ENCODE data around the gene UGT1A10. TPM values are rescaled to one million over a fixed set of nuclear protein-coding genes. Genes with fewer than 3 reads are reported as not detected.

The UGT1A10 gene
- total and polyA plus RNA-seq, 10 of the 15 experiments (the other 5 are each of a cell fraction or from before 2014, with no cell fraction given), result not detected

GRCh38 chr2:233672886-233673285 is 36.6 kb downstream of the UGT1A10 start:
- ChIA-PET RAD21 (ENCODE audit: unreplicated experiment) (no interaction called here), CTCF (no interaction called here), POLR2A (no interaction called here), SMC1A (ENCODE audit: uncharacterized antibody, unreplicated experiment) (no interaction called here)
- H3K9ac ChIP-seq (ENCODE audit: control insufficient read depth, insufficient read depth, low read length), result no peak overlapping the region
- H3K27me3 ChIP-seq (replicated peaks in 1 of 2; ENCODE audit: control insufficient read depth in 2 of 2, insufficient read depth in 2 of 2, low read length in 1 of 2), result no peaks in the 10 kb centered on the region; a peak in 1 of 4 replicates
- H3K79me2 ChIP-seq (ENCODE audit: control insufficient read depth, insufficient read depth, low read length), result no peaks in the 10 kb centered on the region
- intact Hi-C loops (cut with micrococcal nuclease; ENCODE audit: unreplicated experiment), result no loop called here
- H3K9me3 ChIP-seq (replicated peaks; ENCODE audit: control insufficient read depth, insufficient read depth, low read length), result no peaks in the 10 kb centered on the region
- H3K4me3 ChIP-seq, result no peak overlapping the region
- H3K36me3 ChIP-seq (ENCODE audit: control insufficient read depth in 2 of 2, insufficient read depth in 2 of 2, low read length in 1 of 2), result no peaks in the 10 kb centered on the region
- H4K20me1 ChIP-seq (ENCODE audit: control insufficient read depth, insufficient read depth), result no peaks in the 10 kb centered on the region
- no peak overlapping the region for H3K4me2 ChIP-seq (ENCODE audit: control insufficient read depth, insufficient read depth)
- H3K4me1 ChIP-seq (ENCODE audit: control insufficient read depth, insufficient read depth, low read length), result no peaks in the 10 kb centered on the region
- H3K27ac ChIP-seq (ENCODE audit: control insufficient read depth, insufficient read depth), result no peak overlapping the region
- WGBS (ENCODE audit: insufficient coverage, insufficient replicate concordance, low lambda C conversion rate, missing lambda C conversion rate), result 65% methylated on average over 3 of the region's 3 CpGs
- FAIRE-seq, result no peak
- H2AFZ ChIP-seq (ENCODE audit: control insufficient read depth, low read depth, low read length), result no peak overlapping the region
- BruUV-seq (replicated peaks), result no TSS peak
- no peak for DNase-seq (ENCODE audit: low read depth, low spot score)
- TF ChIP-seq, protein P1, sequence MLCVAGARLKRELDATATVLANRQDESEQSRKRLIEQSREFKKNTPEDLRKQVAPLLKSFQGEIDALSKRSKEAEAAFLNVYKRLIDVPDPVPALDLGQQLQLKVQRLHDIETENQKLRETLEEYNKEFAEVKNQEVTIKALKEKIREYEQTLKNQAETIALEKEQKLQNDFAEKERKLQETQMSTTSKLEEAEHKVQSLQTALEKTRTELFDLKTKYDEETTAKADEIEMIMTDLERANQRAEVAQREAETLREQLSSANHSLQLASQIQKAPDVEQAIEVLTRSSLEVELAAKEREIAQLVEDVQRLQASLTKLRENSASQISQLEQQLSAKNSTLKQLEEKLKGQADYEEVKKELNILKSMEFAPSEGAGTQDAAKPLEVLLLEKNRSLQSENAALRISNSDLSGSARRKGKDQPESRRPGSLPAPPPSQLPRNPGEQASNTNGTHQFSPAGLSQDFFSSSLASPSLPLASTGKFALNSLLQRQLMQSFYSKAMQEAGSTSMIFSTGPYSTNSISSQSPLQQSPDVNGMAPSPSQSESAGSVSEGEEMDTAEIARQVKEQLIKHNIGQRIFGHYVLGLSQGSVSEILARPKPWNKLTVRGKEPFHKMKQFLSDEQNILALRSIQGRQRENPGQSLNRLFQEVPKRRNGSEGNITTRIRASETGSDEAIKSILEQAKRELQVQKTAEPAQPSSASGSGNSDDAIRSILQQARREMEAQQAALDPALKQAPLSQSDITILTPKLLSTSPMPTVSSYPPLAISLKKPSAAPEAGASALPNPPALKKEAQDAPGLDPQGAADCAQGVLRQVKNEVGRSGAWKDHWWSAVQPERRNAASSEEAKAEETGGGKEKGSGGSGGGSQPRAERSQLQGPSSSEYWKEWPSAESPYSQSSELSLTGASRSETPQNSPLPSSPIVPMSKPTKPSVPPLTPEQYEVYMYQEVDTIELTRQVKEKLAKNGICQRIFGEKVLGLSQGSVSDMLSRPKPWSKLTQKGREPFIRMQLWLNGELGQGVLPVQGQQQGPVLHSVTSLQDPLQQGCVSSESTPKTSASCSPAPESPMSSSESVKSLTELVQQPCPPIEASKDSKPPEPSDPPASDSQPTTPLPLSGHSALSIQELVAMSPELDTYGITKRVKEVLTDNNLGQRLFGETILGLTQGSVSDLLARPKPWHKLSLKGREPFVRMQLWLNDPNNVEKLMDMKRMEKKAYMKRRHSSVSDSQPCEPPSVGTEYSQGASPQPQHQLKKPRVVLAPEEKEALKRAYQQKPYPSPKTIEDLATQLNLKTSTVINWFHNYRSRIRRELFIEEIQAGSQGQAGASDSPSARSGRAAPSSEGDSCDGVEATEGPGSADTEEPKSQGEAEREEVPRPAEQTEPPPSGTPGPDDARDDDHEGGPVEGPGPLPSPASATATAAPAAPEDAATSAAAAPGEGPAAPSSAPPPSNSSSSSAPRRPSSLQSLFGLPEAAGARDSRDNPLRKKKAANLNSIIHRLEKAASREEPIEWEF (IDR thresholded peaks at IDR 0.05; ENCODE audit: insufficient replicate concordance, low read depth, low read length), result no peak
- no peak for ATAC-seq
- in situ Hi-C loops (cut with MboI), result no loop called here

GRCh38 chr2:233673896-233674295 is 37.6 kb downstream of the UGT1A10 start:
- ChIA-PET CTCF (no interaction called here), RAD21 (ENCODE audit: unreplicated experiment) (no interaction called here), SMC1A (ENCODE audit: uncharacterized antibody, unreplicated experiment) (no interaction called here), POLR2A (no interaction called here)
- Histone ChIP-seq H3K4me3 (no peak overlapping the region), H3K4me1 (ENCODE audit: control insufficient read depth, insufficient read depth, low read length) (no peaks in the 10 kb centered on the region), H3K4me2 (ENCODE audit: control insufficient read depth, insufficient read depth) (no peak overlapping the region), H2AFZ (ENCODE audit: control insufficient read depth, low read depth, low read length) (no peak overlapping the region), H3K9ac (ENCODE audit: control insufficient read depth, insufficient read depth, low read length) (no peak overlapping the region), H4K20me1 (ENCODE audit: control insufficient read depth, insufficient read depth) (no peaks in the 10 kb centered on the region), H3K9me3 (replicated peaks; ENCODE audit: control insufficient read depth, insufficient read depth, low read length) (no peaks in the 10 kb centered on the region), H3K36me3 (ENCODE audit: control insufficient read depth in 2 of 2, insufficient read depth in 2 of 2, low read length in 1 of 2) (no peaks in the 10 kb centered on the region), H3K79me2 (ENCODE audit: control insufficient read depth, insufficient read depth, low read length) (no peaks in the 10 kb centered on the region), H3K27me3 (replicated peaks in 1 of 2; ENCODE audit: control insufficient read depth in 2 of 2, insufficient read depth in 2 of 2, low read length in 1 of 2) (no peaks in the 10 kb centered on the region; a peak in 1 of 4 replicates), H3K27ac (ENCODE audit: control insufficient read depth, insufficient read depth) (no peak overlapping the region)
- in situ Hi-C loops (cut with MboI), result no loop called here
- BruUV-seq (replicated peaks), result no TSS peak
- FAIRE-seq, result no peak
- intact Hi-C loops (cut with micrococcal nuclease; ENCODE audit: unreplicated experiment), result no loop called here
- DNase-seq (ENCODE audit: low read depth, low spot score), result no peak
- ATAC-seq, result no peak
- no peak for TF ChIP-seq SMAD1 (IDR thresholded peaks at IDR 0.05; ENCODE audit: low read depth, partially characterized antibody)
- no peak for TF ChIP-seq POLR2A (IDR thresholded peaks at IDR 0.05; ENCODE audit: low read depth, low read length)
- no peak for TF ChIP-seq NRF1 (conservative IDR thresholded peaks at IDR 0.05; ENCODE audit: low read depth, low read length)
- TF ChIP-seq, protein P2, sequence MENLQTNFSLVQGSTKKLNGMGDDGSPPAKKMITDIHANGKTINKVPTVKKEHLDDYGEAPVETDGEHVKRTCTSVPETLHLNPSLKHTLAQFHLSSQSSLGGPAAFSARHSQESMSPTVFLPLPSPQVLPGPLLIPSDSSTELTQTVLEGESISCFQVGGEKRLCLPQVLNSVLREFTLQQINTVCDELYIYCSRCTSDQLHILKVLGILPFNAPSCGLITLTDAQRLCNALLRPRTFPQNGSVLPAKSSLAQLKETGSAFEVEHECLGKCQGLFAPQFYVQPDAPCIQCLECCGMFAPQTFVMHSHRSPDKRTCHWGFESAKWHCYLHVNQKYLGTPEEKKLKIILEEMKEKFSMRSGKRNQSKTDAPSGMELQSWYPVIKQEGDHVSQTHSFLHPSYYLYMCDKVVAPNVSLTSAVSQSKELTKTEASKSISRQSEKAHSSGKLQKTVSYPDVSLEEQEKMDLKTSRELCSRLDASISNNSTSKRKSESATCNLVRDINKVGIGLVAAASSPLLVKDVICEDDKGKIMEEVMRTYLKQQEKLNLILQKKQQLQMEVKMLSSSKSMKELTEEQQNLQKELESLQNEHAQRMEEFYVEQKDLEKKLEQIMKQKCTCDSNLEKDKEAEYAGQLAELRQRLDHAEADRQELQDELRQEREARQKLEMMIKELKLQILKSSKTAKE (IDR thresholded peaks at IDR 0.05; ENCODE audit: low read depth, poor library complexity, severe bottlenecking), result no peak
- TF ChIP-seq RB1 (IDR thresholded peaks at IDR 0.05; ENCODE audit: borderline replicate concordance), result no peak
- TF ChIP-seq WRNIP1 (IDR thresholded peaks at IDR 0.05; ENCODE audit: borderline replicate concordance, low read depth, low read length), result no peak
- no peak for TF ChIP-seq BACH1 (IDR thresholded peaks at IDR 0.05; ENCODE audit: borderline replicate concordance)

All from GM12878 (cell line).